Activated CD4-positive, alpha-beta T cell treated with anti-CD3 and anti-CD28 coated beads, Interleukin-2, amount 10 ng/mL, durations not matched to agents 7 days and 5 days (primary cell): Measurements from ENCODE around the gene DNAJC7. TPM values are rescaled to one million over a fixed set of nuclear protein-coding genes. Genes with fewer than 3 reads are reported as not detected.
A peak's percentile ranks its signal among the peaks of the same experiment; 100 is the strongest.

Experiments used
- CTCF ChIA-PET: fragments of 350-600 bp; sonication (Branson Sonifier 250); formaldehyde crosslinking; loops from one replicate; lab custom pipeline; 2021; ENCODE audit warnings: antibody characterized with exemption; lab: Charles Lee
- POLR2A ChIA-PET: fragments of 350-600 bp; sonication (Branson Sonifier 250); formaldehyde crosslinking; loops from one replicate; lab custom pipeline; 2021; ENCODE audit warnings: antibody characterized with exemption; lab: Charles Lee
- DNase-seq: peaks from one replicate; pipeline ENCODE4 v3.0.0-alpha.2; 2020
- H3K27ac Mint-ChIP-seq: one replicate; pipeline ENCODE4 v1.8.0; 2021; ENCODE audit warnings: mild to moderate bottlenecking, moderate library complexity, mixed read lengths
- H3K27me3 Mint-ChIP-seq: one replicate; pipeline ENCODE4 v1.8.0; 2021; ENCODE audit warnings: mixed read lengths
- H3K36me3 Mint-ChIP-seq: one replicate; pipeline ENCODE4 v1.8.0; 2021; ENCODE audit warnings: low read depth, mixed read lengths
- H3K4me1 Mint-ChIP-seq: one replicate; pipeline ENCODE4 v1.8.0; 2021; ENCODE audit warnings: mixed read lengths
- H3K4me3 Mint-ChIP-seq: one replicate; pipeline ENCODE4 v1.8.0; 2021; ENCODE audit warnings: mild to moderate bottlenecking, moderate library complexity, mixed read lengths
- H3K9me3 Mint-ChIP-seq: one replicate; pipeline ENCODE4 v1.8.0; 2021; ENCODE audit warnings: mixed read lengths
- total RNA-seq, 2 experiments: library from RNA; stranded (reverse); gene quantifications; one replicate each; pipeline ENCODE4 v1.2.3, GENCODE V29; 2021

The DNAJC7 gene
- total RNA-seq, 2 experiments from 2014 or later = 93.3 to 94.8 TPM

DNA sequence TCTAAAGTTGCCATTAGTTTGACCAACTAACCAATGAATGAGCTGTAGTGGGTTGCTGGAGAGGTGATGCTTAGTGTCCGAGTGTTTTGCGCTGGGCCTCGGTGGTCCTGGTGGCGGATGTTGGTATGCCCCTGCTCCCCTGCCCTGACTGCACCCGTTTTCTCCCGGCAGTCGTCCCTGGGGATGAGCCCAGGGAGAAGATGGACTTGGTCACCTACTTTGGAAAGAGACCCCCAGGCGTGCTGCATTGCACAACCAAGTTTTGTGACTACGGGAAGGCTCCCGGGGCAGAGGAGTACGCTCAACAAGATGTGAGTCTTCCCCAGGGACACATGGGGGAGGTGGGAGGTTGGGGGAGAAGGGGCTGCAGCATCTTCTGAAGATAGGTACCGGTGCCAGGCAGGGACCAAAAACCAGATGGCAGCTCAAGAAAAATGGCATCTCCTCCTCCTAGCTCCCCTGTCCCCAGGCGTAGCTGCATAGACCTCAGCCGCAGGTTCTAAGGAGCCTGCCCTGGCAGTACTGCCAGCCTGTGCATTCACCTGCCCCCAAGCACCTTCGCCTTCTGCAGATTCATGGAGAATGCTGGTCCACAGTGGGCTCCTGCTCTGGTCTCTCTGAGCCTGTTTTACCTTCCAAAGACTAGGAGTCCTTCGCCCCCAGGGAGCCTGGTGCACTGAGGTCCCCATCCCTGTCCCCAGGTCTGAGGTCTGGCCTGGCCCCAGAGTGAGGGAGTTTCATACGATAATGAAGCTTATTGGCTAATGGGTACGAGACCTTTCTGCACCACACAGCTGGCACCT lies 45.3 kb downstream of the DNAJC7 start:
- Mint-ChIP-seq H3K27ac (no peak overlapping the region), H3K9me3 (no peaks in the 10 kb centered on the region), H3K4me1 (peaks cover 44% of the 10 kb centered on the region), H3K4me3 (no peak overlapping the region), H3K27me3 (no peaks in the 10 kb centered on the region), H3K36me3 (peaks cover 59% of the 10 kb centered on the region)
- CTCF ChIA-PET = interaction anchor here (0.7 to 1.6 kb wide), 3 partner anchors 13 to 48 kb away, joined by 3 read pairs; partner anchors contain the start of gene NKIRAS2
- no peak for DNase-seq
- POLR2A ChIA-PET = no interaction called here

DNA sequence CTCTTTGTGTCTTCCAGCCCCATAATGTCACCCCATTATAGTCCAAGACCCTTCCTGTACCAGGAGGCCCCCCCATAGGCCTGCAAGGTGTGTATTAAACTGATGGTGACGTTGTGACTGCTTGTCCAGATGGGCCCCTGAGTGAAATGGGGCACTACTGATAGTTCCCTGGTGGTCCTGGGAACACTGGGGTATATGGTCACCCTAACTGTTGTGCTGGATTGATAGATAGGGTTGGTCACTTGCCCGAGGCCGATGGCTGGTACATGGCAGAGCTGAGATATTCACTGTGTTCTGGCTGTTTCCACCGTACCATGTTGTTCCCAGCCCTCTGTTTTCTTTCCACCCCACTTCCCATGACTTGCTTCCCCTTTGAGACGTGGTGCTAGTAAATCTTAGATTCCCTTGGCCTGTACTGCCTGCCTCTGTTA lies 46.3 kb downstream of the DNAJC7 start:
- no peaks in the 10 kb centered on the region for H3K27me3 Mint-ChIP-seq
- no peak overlapping the region for H3K4me3 Mint-ChIP-seq
- H3K36me3 Mint-ChIP-seq = peaks cover 51% of the 10 kb centered on the region
- ChIA-PET CTCF (interaction anchor here (0.7 to 1.6 kb wide), 2 partner anchors 16 to 49 kb away, joined by 3 read pairs; partner anchors contain the start of gene NKIRAS2), POLR2A (no interaction called here)
- H3K27ac Mint-ChIP-seq = peak overlapping the region; percentile 13
- no peaks in the 10 kb centered on the region for H3K9me3 Mint-ChIP-seq
- peaks cover 45% of the 10 kb centered on the region for H3K4me1 Mint-ChIP-seq
- no peak for DNase-seq

DNA sequence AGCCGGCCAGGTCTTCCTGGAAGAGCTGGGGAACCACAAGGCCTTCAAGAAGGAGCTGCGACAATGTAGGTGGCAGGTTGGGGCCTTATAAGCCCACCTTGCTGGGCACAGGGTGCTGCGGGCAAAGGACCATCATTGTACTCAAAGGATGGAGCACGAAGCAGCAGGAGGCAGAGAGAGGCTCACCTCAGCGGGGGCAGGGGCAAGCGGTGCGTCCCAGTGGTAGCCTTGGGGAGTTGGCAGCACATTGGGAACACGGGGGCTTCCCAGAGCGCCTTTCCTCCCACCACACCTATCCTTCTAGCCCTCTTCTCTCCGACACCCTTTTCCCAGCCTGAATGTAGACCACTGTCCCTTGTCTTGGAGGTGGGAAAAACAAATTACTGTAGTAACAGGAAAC lies 48.6 kb downstream of the DNAJC7 start:
- H3K4me1 Mint-ChIP-seq = peaks cover 56% of the 10 kb centered on the region
- no peaks in the 10 kb centered on the region for H3K9me3 Mint-ChIP-seq
- DNase-seq = no peak
- peak overlapping the region; percentile 84 for H3K4me3 Mint-ChIP-seq
- peaks cover 45% of the 10 kb centered on the region for H3K36me3 Mint-ChIP-seq
- H3K27me3 Mint-ChIP-seq = peaks cover 2% of the 10 kb centered on the region
- ChIA-PET POLR2A (interaction anchor here (3.0 kb wide), 1 partner anchor 144 kb away, joined by 7 read pairs; the partner anchor contains the start of gene DHX58), CTCF (interaction anchor here (0.5 to 1.8 kb wide), 4 partner anchors 9 to 254 kb away, joined by 3 to 5 read pairs (median 3); partner anchors contain the start of gene DNAJC7)
- H3K27ac Mint-ChIP-seq = peak overlapping the region; percentile 31

DNA sequence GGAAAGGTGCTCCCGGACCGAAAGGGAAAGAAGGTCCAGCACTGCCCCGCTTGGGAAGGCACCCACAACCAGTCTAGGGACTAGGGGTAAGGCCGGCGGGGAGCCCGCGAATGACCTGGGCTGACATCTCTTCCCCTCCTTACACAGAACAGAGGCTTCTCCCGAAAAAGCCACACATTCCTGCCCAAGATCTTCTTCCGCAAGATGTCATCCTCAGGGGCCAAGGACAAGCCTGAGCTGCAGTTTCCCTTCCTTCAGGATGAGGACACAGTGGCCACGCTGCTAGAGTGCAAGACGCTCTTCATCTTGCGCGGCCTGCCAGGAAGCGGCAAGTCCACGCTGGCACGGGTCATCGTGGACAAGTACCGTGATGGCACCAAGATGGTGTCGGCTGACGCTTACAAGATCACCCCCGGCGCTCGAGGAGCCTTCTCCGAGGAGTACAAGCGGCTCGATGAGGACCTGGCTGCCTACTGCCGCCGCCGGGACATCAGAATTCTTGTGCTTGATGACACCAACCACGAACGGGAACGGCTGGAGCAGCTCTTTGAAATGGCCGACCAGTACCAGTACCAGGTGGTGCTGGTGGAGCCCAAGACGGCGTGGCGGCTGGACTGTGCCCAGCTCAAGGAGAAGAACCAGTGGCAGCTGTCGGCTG lies 49.2 kb downstream of the DNAJC7 start:
- no peak for DNase-seq
- Mint-ChIP-seq H3K27me3 (peaks cover 2% of the 10 kb centered on the region), H3K36me3 (peaks cover 39% of the 10 kb centered on the region), H3K4me3 (peak overlapping the region; percentile 84), H3K4me1 (peaks cover 53% of the 10 kb centered on the region), H3K9me3 (no peaks in the 10 kb centered on the region), H3K27ac (peak overlapping the region; percentile 91)
- POLR2A ChIA-PET = interaction anchor here (3.0 kb wide), 1 partner anchor 145 kb away, joined by 7 read pairs; the partner anchor contains the start of gene DHX58
- CTCF ChIA-PET = interaction anchor here (0.6 to 1.6 kb wide), 3 partner anchors 9 to 110 kb away, joined by 3 to 4 read pairs (median 3); partner anchors contain the start of gene ODAD4

DNA sequence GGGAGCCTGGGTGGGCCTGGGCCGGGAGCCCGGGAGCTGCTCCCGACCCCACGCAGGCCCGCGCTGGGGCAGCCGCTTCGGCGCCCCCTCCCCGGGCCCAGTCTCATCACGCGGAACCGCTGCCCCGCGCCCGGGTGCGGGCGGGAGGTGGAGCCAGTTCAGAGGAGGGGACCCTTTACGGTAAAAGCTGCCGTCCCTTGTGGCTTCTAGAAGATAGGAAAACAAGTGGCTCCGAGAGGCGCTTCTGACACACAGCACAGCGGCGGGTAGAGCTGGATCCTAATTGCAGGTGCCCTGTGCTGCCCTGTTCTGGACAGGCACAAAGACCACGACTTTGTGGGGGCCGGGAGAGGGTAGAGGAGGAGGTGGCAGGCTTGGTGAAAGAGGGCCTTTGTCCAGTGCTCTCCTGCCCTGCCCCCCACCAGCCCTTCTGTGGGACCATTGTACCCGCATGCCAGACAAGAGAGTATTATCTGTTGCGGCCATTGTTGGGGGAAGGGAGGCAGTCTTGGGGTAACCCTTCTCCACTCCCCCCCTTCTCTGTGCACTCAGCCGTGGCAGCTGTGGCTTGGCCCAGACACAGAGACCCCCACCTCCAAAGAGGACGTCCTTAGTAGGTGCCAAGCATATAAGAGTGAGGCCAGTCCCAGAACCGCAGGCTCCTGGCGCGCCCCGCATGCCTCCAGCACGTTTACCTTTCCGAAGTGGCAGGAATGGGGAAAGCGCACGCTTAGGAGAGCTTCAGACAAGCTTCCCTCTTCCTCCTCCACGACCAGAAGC lies 49.9 kb downstream of the DNAJC7 start:
- Mint-ChIP-seq H3K4me1 (peaks cover 51% of the 10 kb centered on the region), H3K36me3 (peaks cover 35% of the 10 kb centered on the region), H3K9me3 (no peaks in the 10 kb centered on the region), H3K27me3 (peaks cover 4% of the 10 kb centered on the region), H3K27ac (peak overlapping the region; percentile 91), H3K4me3 (peak overlapping the region; percentile 84)
- CTCF ChIA-PET = interaction anchor here (0.6 to 2.0 kb wide), 4 partner anchors 37 to 147 kb away, joined by 3 to 8 read pairs (median 4); partner anchors contain the start of genes DHX58 and ODAD4
- POLR2A ChIA-PET = interaction anchor here (0.6 to 3.0 kb wide), 2 partner anchors 37 to 146 kb away, joined by 3 to 7 read pairs; partner anchors contain the start of genes DHX58 and ODAD4
- peak; percentile 57 for DNase-seq

DNA sequence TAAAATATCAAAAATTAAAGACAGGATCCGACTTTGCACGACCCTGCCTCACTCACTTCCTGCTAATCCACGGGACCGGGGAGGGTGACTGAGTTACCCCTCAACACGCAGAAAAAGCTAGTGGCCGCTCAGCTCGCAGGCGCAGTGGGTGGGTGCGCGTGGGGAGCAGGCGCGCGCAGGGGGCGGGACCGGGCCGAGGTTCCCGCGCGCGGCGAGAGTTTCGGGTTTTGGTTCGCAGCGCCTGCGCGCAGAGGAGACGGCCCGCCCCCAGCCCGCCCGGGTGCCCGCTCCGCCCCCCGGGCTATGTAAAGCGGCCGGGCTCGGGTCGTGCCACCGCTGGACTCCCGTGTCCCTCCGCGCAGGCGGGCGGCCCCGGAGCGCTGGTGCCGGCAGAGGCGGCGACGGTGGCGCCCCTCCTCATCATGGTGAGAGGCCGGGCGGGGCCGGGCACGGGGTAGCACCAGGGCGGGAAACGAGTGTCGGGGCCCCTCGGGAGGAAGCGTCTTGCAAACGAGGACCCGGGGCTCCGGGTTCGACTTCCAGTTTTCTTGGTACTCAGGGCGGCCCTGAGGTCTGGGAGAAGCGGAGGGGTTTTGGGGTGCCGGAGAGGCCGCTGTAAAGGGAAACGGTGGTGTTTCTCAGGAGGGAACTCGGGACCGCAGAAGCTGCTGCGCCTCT lies 50.6 kb downstream of the DNAJC7 start, which contains the start of gene CNP:
Gene CNP, plus strand, starts transcription at position 333 of the 678 bp plus-strand sequence. Its CDS starts 90 bp downstream, at position 423.
- Mint-ChIP-seq H3K4me3 (peak within 1 kb of the TSS; percentile 84), H3K9me3 (no peaks in the 10 kb centered on the region), H3K4me1 (peaks cover 47% of the 10 kb centered on the region), H3K27ac (peak within 1 kb of the TSS; percentile 91), H3K36me3 (peaks cover 31% of the 10 kb centered on the region), H3K27me3 (peaks cover 4% of the 10 kb centered on the region)
- DNase-seq = peak; percentile 89
- ChIA-PET CTCF (interaction anchor here (0.7 to 2.0 kb wide), 13 partner anchors 15 to 214 kb away, joined by 3 to 8 read pairs (median 4); partner anchors contain the start of genes DHX58, KCNH4 and ODAD4), POLR2A (interaction anchor here (0.6 to 3.0 kb wide), 5 partner anchors 36 to 146 kb away, joined by 3 to 7 read pairs (median 4); partner anchors contain the start of genes DHX58 and ODAD4)

DNA sequence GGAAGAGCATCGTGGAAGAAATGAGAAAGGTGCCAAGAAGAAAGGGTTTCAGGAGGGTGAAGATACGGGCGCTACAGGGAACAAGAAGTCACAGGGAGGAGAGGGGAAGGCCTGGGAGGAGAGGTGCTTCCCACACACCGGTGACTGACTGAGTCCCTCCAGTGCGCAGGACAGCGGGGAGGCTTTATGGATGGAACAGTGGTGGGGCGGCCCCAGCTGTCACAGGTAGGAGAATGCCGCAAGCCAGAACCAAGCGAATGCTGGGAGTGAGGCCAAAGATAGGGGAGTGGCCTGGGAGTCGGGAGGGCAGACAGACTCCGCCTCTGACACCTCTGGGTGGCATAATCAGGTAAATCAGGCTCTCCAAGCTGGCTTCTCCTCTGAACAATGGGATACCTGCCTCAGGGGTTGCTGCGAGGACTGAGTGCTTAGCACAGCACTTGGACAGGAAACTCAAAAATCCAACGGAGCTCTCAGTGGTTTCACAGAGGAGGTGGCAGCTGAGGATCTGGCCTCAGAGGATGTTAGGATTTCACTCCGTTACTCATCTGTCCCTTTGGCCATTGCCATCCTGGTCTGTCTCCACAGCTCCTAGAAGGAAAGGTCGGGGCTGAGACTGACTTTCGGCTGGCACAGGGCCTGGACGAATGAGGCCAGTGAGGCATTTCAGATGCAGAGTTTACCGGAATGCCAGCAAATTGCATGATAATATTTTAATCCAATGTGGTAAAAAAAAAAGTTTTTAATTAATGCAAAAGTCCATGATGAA lies 51.4 kb downstream of the DNAJC7 start:
- CTCF ChIA-PET = interaction anchor here (0.7 to 2.0 kb wide), 14 partner anchors 15 to 215 kb away, joined by 3 to 8 read pairs (median 3); partner anchors contain the start of genes DHX58 and KCNH4
- peak; percentile 71 for DNase-seq
- peaks cover 43% of the 10 kb centered on the region for H3K4me1 Mint-ChIP-seq
- H3K27me3 Mint-ChIP-seq = peaks cover 4% of the 10 kb centered on the region
- POLR2A ChIA-PET = interaction anchor here (0.7 to 3.0 kb wide), 4 partner anchors 47 to 147 kb away, joined by 3 to 7 read pairs (median 4); partner anchors contain the start of gene DHX58
- no peaks in the 10 kb centered on the region for H3K9me3 Mint-ChIP-seq
- peak overlapping the region; percentile 84 for H3K4me3 Mint-ChIP-seq
- H3K36me3 Mint-ChIP-seq = peaks cover 27% of the 10 kb centered on the region
- H3K27ac Mint-ChIP-seq = peak overlapping the region; percentile 84

DNA sequence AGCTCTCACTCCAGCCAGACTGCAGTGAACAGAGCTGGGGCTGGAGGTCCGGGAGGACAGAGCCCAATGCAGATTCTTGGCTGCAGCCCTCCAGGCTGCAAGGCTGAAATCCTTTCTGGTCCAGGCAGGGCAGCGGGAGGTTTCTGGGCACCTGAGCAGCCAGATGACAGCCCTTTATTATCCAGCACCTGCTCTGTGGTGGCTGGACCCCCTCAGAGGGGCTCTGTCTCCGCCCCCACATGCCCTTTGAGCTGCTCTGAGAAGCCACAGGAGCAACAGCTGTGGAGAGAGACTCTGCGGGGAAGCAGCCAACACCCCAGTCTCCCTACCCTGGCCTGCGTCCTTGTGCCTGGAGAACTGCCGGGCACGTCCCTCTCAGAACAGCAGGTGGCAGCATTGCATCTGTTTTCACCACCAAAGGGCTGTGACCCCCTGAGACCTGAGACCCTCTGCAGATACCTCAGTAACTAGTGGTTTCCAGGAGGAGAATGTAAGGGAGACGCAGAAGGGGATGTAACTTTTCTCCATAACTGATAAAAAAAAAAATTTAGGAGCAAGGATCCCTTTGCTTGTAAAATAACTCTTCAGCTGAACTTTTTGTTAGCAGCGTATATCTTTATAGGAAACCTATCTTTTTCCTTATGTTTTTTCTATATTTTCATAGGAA lies 54.3 kb downstream of the DNAJC7 start:
- H3K4me3 Mint-ChIP-seq = no peak overlapping the region
- no peak overlapping the region for H3K27ac Mint-ChIP-seq
- H3K27me3 Mint-ChIP-seq = peaks cover 4% of the 10 kb centered on the region
- peaks cover 2% of the 10 kb centered on the region for H3K36me3 Mint-ChIP-seq
- no peaks in the 10 kb centered on the region for H3K9me3 Mint-ChIP-seq
- DNase-seq = peak; percentile 82
- H3K4me1 Mint-ChIP-seq = peaks cover 23% of the 10 kb centered on the region
- POLR2A ChIA-PET = interaction anchor here (0.6 kb wide), 1 partner anchor 87 kb away, joined by 3 read pairs; no protein-coding TSS in a partner anchor
- CTCF ChIA-PET = interaction anchor here (0.6 to 2.0 kb wide), 11 partner anchors 13 to 270 kb away, joined by 3 to 14 read pairs (median 3); partner anchors contain the start of genes ACLY, DNAJC7 and ODAD4

DNA sequence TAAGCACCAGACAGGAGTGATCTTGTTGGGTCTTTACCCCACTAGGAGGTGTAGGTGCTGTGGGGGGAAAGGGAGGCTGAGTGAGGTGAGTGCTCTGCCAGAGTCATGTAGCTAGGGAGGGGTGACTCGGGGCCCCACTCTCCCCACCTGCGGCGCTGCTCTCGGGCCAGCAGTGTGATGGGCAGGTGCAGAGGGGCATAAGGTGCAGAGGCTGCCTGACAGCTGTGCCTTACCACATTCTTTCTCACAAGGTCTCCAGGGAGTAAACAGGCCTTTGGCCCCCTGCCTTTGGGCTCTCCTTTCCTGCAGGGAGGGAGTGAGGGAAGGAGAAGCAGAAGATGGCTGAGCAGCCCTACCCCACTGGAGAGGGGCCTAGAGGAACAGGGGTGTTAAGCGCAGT lies 55.1 kb downstream of the DNAJC7 start:
- peaks cover 4% of the 10 kb centered on the region for H3K27me3 Mint-ChIP-seq
- H3K4me3 Mint-ChIP-seq = no peak overlapping the region
- no peak overlapping the region for H3K27ac Mint-ChIP-seq
- ChIA-PET CTCF (interaction anchor here (0.7 to 3.1 kb wide), 5 partner anchors 12 to 167 kb away, joined by 3 to 10 read pairs (median 4); partner anchors contain the start of genes ACLY and ODAD4), POLR2A (no interaction called here)
- no peaks in the 10 kb centered on the region for H3K36me3 Mint-ChIP-seq
- no peaks in the 10 kb centered on the region for H3K9me3 Mint-ChIP-seq
- DNase-seq = no peak
- H3K4me1 Mint-ChIP-seq = peaks cover 15% of the 10 kb centered on the region
